DMS153 (cell line): ENCODE data around the gene HJURP.
A peak's percentile ranks its signal among the peaks of the same experiment; 100 is the strongest.
"Not testable (repeated sequence)": the region's sequence is repeated elsewhere in the genome, so short reads cannot be mapped to it uniquely, and the experiment has no call there.

ENCODE experiments used
- DNase-seq: peaks from one replicate; lab custom pipeline; 2025; lab: John Stamatoyannopoulos, UW

HJURP gene

GRCh38 chr2:233854241-233854981 is at the start of gene HJURP:
Gene HJURP, minus strand, starts transcription at chr2:233854535. Its CDS starts 35 bp downstream, at chr2:233854500.
- peak; percentile 92 for DNase-seq

DNA sequence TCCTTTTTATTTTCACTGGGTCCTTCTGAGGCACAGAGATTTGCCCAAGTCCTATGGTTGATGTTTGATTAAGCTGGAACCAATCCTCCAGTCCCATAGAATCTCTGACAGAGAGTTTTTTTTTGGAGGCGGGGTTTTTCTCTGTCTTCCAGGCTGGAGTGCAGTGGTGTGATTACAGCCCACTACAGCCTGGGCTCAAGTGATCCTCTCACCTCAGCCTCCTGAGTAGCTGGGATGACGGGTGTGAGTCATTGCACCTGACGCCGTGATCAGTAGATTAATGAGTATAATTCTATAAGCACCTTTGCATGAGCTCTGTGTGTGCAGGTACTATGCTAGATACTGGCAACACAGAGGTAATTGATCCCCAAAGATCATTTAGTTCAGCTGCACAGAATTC is 47.5 kb upstream of the HJURP start:
- no peak for DNase-seq

GRCh38 chr2:233901367-233901766 is 47.0 kb upstream of the HJURP start:
- no peak for DNase-seq

DNA sequence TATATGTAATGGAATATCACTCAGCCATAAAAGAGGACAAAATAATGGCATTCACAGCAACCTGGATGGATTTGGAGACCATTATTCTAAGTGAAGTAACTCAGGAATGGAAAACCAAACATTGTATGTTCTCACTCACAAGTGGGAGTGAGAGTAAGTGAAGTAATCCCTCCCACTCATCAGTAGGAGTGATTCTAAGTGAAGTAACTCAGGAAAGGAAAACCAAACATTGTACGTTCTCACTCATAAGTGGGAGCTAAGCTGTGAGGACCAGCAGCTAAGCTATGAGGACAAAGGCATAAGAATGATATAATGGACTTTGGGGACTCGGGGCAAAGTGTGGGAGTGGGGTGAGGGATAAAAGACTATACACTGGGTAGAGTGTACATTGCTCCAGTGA is 41.9 kb upstream of the HJURP start:
- not testable (repeated sequence) for DNase-seq

DNA sequence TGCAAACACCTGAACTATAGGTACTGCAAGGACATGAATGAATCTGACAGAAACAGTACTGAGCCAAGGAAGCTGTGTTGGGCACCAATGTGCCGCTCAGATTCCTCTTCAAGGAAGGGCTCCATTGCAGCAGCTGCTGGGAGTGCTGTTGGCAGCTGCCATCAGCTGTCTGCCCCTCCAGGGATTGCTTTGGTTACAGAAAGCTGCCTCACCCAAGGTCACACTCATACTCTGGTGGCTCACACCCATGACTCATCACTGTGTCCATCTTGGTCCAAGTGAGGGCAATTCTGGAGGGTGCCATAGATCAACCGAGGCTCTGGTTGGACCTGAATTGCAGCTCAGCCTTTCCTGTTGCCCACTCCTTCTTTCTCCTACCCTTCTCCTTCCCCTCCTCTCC is 38.5 kb upstream of the HJURP start:
- DNase-seq: no peak

- DNase-seq: no peak
Observed at GRCh38 chr2:233882353-233882752, 28.0 kb upstream of the HJURP start.

DNA sequence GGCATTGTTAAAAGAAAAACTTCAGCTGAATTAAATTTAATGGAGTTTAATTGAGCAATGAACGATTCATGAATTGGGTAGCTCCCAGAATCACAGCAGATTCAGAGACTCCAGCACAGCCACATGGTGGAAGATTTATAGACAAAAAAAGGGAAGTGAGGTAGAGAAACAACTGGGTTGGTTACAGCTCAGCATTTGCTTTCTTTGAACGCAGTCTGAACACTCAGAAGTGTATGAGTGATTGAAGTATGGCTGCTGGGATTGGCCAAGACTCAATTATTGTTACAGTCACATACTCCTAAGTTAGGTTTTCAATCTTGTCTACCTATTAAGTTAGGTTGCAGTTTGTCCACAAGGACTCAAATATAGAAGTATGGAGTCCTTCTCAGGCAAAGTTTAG is 17.8 kb upstream of the HJURP start:
- DNase-seq: not testable (repeated sequence)

- DNase-seq: no peak
Observed at GRCh38 chr2:233871432-233871831, 17.1 kb upstream of the HJURP start.

DNA sequence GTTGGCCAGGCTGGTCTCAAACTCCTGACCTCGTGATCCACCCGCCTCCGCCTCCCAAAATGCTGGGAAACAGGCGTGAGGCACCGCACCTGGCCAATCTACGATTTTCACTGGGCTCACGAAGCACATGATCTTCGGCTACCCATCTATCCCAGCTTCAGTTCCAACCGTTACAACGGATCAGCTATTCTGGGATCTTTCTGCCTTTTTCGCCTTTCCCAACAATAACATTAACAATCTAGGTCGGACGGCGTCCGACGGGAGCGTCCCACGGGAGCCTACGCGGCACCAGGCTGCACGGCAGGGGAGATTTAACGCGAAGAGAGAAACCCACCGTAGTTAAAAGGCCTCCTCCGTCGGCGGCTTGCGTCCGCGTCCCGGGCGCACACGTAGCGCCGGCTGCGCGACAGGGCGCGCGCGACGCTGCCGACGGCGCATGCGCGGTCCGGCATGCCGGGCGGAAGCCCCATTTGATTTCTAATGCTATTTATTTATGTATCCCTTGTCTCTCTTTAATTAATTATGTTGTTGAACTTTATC is 13.7 kb upstream of the HJURP start, which contains the start of gene MSL3B:
MSL3B (minus strand) TSS at position 394 of the 540 bp plus-strand sequence.
- no peak for DNase-seq

GRCh38 chr2:233866479-233866878 is 12.1 kb upstream of the HJURP start:
- DNase-seq: no peak

GRCh38 chr2:233865838-233866237 is 11.5 kb upstream of the HJURP start:
- no peak for DNase-seq

DNA sequence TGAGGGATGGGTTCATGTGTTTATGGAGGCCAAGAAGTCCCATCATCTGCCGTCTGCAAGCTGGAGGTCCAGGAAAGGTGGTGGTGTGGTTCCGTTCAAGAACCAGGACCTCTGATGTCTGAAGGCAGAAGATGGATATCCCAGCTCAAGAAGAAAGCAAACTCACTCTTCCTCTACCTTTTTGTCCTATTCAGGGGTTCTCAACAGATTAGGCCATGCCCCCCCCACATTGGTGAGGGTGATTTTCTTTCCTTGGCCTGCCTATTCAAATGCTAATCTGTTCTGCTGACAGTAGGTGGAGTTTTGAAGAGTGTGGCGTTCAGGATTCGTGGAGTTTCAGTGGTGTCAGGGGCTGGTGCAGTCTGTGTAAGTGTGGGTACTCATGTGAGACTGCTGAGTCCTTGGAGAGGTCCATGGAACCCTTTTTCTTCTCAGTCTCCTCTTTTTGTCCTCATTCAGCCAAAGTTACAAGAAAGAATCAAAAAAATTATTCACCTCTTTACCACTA is 8.0 kb upstream of the HJURP start:
- no peak for DNase-seq

DNA sequence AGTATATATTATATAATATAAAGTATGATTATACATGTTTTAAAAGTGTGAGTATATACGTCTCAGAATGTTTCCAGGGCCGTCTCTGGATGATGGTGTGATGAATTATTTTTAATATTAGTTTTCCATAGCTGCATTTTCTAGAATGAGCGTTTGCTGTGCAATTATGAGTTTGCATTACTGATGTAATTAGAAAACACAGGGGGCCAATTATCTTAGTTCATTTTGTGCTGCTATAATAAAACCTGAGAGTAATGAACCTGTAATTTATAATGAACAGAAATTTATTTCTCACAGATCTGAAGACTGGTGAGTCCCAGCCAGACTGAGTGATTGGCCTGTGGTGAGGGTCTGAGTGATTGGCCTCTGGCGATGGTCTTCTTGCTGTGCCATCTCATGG is 4.0 kb upstream of the HJURP start:
- no peak for DNase-seq

GRCh38 chr2:233857511-233858141 is 3.3 kb upstream of the HJURP start:
- no peak for DNase-seq

DNA sequence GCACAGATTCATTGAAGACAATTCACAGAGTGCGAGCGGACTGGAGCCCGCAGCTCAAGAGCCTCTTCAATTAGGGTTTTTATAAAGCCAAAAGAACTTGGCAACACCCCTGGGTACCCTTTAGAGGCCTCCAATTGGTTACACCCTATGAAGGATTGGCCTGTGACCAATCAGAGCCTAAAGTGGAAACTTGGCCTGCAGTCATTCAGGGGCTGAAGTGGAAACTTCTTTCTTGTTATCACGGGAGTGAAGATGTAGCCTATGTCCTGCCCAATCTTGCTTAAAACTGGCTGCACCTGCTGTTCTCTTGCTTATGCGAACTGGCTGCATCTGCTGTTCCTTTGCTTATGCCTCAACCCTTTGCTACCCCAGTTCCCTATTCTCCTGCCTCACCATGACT is 1.8 kb upstream of the HJURP start:
- no peak for DNase-seq

GRCh38 chr2:233855345-233855744 is 1.0 kb upstream of the HJURP start:
- DNase-seq: no peak

- no peak for DNase-seq
Observed at GRCh38 chr2:233853883-233854240, 473 bp downstream of the HJURP start.

- DNase-seq: no peak
Observed at GRCh38 chr2:233853353-233853752, 982 bp downstream of the HJURP start.

DNA sequence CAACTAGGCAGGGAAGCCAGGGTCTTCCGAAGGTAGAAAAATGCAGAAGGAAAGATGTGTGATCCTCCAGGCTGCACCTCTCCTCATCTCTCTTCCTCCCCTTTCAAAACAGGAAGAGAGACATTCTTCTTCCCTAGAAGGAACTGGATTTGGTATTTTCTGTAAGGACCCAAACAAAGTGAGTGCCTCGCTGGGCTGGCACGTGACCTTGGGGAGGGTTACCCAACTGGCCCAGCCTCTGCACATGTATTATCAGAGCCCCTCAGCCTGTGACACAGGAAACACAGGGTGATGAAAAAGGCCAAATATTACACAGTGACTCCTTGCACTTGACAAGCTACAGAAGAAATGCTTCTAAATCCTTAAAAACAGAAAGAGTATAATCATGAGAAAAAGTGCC is 2.3 kb downstream of the HJURP start:
- no peak for DNase-seq

- no peak for DNase-seq
Observed at GRCh38 chr2:233851169-233851568, 3.2 kb downstream of the HJURP start.

DNA sequence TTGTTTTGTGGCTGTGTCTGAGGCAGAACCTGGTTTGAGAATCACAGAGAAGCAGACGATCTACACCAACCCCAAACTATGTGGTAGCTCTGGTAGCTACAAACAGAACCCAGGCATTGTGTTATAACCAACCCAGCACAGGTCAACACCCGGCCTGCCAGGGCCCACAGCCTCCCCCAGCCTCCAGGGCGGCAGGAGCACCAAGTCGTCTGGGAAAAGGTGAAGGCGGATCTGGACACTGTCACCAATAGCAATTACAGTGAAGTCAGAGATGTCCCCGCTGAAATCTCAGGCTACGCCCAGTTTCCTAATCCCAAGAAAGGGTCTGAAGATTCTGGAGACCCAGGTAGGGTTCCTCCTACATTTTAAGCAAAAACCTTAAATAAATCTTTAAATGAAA is 3.6 kb downstream of the HJURP start:
- DNase-seq: no peak

- no peak for DNase-seq
Observed at GRCh38 chr2:233849607-233850271, 4.6 kb downstream of the HJURP start.

GRCh38 chr2:233848276-233848675 is 6.1 kb downstream of the HJURP start:
- no peak for DNase-seq
